WTC11 (cell line): ENCODE measurements around the gene DHCR7. TPM values are rescaled to one million over a fixed set of nuclear protein-coding genes. Genes with fewer than 3 reads are reported as not detected.

Experiments
- ATAC-seq: fragments of 200-7000 bp; cut with Tn5 transposase; 2 replicates; pipeline ENCODE4 v1.10.0; 2021; ENCODE audit warnings: mild to moderate bottlenecking, moderate library complexity
- CTCF ChIA-PET: fragments of 300-600 bp; sonication (Branson Sonifier 250); formaldehyde crosslinking; loops from one replicate; lab custom pipeline; 2021; ENCODE audit warnings: antibody characterized with exemption; lab: Charles Lee
- POLR2A ChIA-PET: fragments of 350-600 bp; sonication (Branson Sonifier 250); formaldehyde crosslinking; loops from one replicate; lab custom pipeline; 2021; ENCODE audit warnings: antibody characterized with exemption; lab: Charles Lee
- DNase-seq: peaks from one replicate; pipeline ENCODE4 v3.0.0; 2021; ENCODE audit warnings: low spot score
- H3K27ac Mint-ChIP-seq: 2 replicates; pipeline ENCODE4 v1.8.0; 2021; ENCODE audit warnings: mixed read lengths
- H3K27me3 Mint-ChIP-seq: 2 replicates; pipeline ENCODE4 v1.8.0; 2021; ENCODE audit warnings: low read depth, mild to moderate bottlenecking, moderate library complexity, mixed read lengths
- H3K36me3 Mint-ChIP-seq: 2 replicates; pipeline ENCODE4 v1.8.0; 2021; ENCODE audit warnings: mixed read lengths
- H3K4me1 Mint-ChIP-seq: 2 replicates; pipeline ENCODE4 v1.8.0; 2022; ENCODE audit warnings: mixed read lengths
- H3K4me3 Mint-ChIP-seq: 2 replicates; pipeline ENCODE4 v1.8.0; 2021; ENCODE audit warnings: mild to moderate bottlenecking, moderate library complexity, mixed read lengths
- H3K9me3 Mint-ChIP-seq: 2 replicates; pipeline ENCODE4 v1.8.0; 2021; ENCODE audit warnings: mixed read lengths
- ARID4B ChIP-seq: sonication (generic); formaldehyde crosslinking; IDR thresholded peaks from 2 replicates; pipeline ENCODE4 v1.8.0; 2023; ENCODE audit warnings: missing genetic modification reagents, mild to moderate bottlenecking, borderline replicate concordance
- ATF3 ChIP-seq: sonication (generic); formaldehyde crosslinking; conservative IDR thresholded peaks from 2 replicates; pipeline ENCODE4 v1.8.1; 2022; ENCODE audit warnings: mild to moderate bottlenecking, missing genetic modification reagents
- E2F5 ChIP-seq: sonication (generic); formaldehyde crosslinking; IDR thresholded peaks from 2 replicates; pipeline ENCODE4 v1.8.1; 2022; ENCODE audit warnings: mild to moderate bottlenecking, moderate library complexity, missing genetic modification reagents
- ELF4 ChIP-seq: sonication (generic); formaldehyde crosslinking; IDR thresholded peaks from 2 replicates; pipeline ENCODE4 v1.8.1; 2022; ENCODE audit warnings: low read depth, mild to moderate bottlenecking, moderate library complexity, missing genetic modification reagents
- EMX1 ChIP-seq: fragments of 250-450 bp; sonication (Bioruptor Pico); IDR thresholded peaks from 2 replicates; pipeline ENCODE4 v1.8.0; 2021; ENCODE audit warnings: mild to moderate bottlenecking
- ERG ChIP-seq: fragments of 250-450 bp; sonication (Bioruptor Pico); IDR thresholded peaks from 2 replicates; pipeline ENCODE4 v1.8.0; 2021; ENCODE audit warnings: mild to moderate bottlenecking
- FOXK1 ChIP-seq: sonication (generic); formaldehyde crosslinking; IDR thresholded peaks from 2 replicates; pipeline ENCODE4 v1.8.0; 2022; ENCODE audit warnings: mild to moderate bottlenecking, moderate library complexity, missing genetic modification reagents
- GRHL2 ChIP-seq: fragments of 250-450 bp; sonication (Bioruptor Pico); IDR thresholded peaks from 2 replicates; pipeline ENCODE4 v1.8.0; 2022; ENCODE audit warnings: mild to moderate bottlenecking, moderate library complexity; ENCODE audit not compliant: insufficient replicate concordance, severe bottlenecking
- IRF1 ChIP-seq: sonication (generic); formaldehyde crosslinking; IDR thresholded peaks from 2 replicates; pipeline ENCODE4 v1.8.0; 2023; ENCODE audit warnings: missing genetic modification reagents
- IRF2 ChIP-seq: sonication (generic); formaldehyde crosslinking; IDR thresholded peaks from 2 replicates; pipeline ENCODE4 v1.8.0; 2022; ENCODE audit warnings: low read depth, missing genetic modification reagents, borderline replicate concordance
- JAZF1 ChIP-seq: fragments of 250-450 bp; sonication (Bioruptor Pico); IDR thresholded peaks from 2 replicates; pipeline ENCODE4 v1.9.0; 2021; ENCODE audit warnings: moderate library complexity, mild to moderate bottlenecking, inconsistent platforms
- NFATC4 ChIP-seq: fragments of 250-450 bp; sonication (Bioruptor Pico); IDR thresholded peaks from 2 replicates; pipeline ENCODE4 v1.9.0; 2021; ENCODE audit warnings: mild to moderate bottlenecking
- NFE2L1 ChIP-seq: sonication (generic); formaldehyde crosslinking; IDR thresholded peaks from 2 replicates; pipeline ENCODE4 v1.8.1; 2023; ENCODE audit warnings: missing genetic modification reagents
- NR2C2 ChIP-seq: sonication (generic); formaldehyde crosslinking; IDR thresholded peaks from 2 replicates; pipeline ENCODE4 v1.8.0; 2022; ENCODE audit warnings: mild to moderate bottlenecking, missing genetic modification reagents
- PRDM15 ChIP-seq: sonication (generic); formaldehyde crosslinking; IDR thresholded peaks from 2 replicates; pipeline ENCODE4 v1.8.0; 2022; ENCODE audit warnings: missing genetic modification reagents
- PRRX2 ChIP-seq: fragments of 250-450 bp; sonication (Bioruptor Pico); IDR thresholded peaks from 2 replicates; pipeline ENCODE4 v1.8.0; 2021; ENCODE audit warnings: mild to moderate bottlenecking
- RELA ChIP-seq: sonication (generic); formaldehyde crosslinking; IDR thresholded peaks from 2 replicates; pipeline ENCODE4 v1.8.1; 2022; ENCODE audit warnings: missing genetic modification reagents, mild to moderate bottlenecking, borderline replicate concordance
- TEAD4 ChIP-seq: sonication (generic); formaldehyde crosslinking; IDR thresholded peaks from 2 replicates; pipeline ENCODE4 v1.8.0; 2022; ENCODE audit warnings: mild to moderate bottlenecking, missing genetic modification reagents
- ZNF121 ChIP-seq: sonication (generic); formaldehyde crosslinking; IDR thresholded peaks from 2 replicates; pipeline ENCODE4 v1.8.0; 2023; ENCODE audit warnings: missing genetic modification reagents
- ZNF416 ChIP-seq: fragments of 250-450 bp; sonication (Bioruptor Pico); IDR thresholded peaks from 2 replicates; pipeline ENCODE4 v1.9.0; 2021; ENCODE audit warnings: mild to moderate bottlenecking, inconsistent platforms
- ZSCAN18 ChIP-seq: fragments of 250-450 bp; sonication (Bioruptor Pico); IDR thresholded peaks from 2 replicates; pipeline ENCODE4 v2.1.2; 2022; ENCODE audit warnings: mild to moderate bottlenecking, moderate library complexity
- total RNA-seq: library from RNA; stranded (reverse); gene quantifications from 3 replicates; pipeline ENCODE4 v1.2.3, GENCODE V29; 2021

The DHCR7 gene
- total RNA-seq, 1 experiment from 2014 or later = 104 TPM

- TF ChIP-seq PRDM15 (CRISPR knock-in tag) (no peak), E2F5 (CRISPR knock-in tag) (no peak), ZSCAN18 (CRISPR knock-in tag) (no peak), NFE2L1 (CRISPR knock-in tag) (no peak), RELA (no peak), ATF3 (CRISPR knock-in tag) (no peak), NFATC4 (CRISPR knock-in tag) (no peak), JAZF1 (CRISPR knock-in tag) (no peak)
Observed at GRCh38 chr11:71431271-71431670, 16.9 kb downstream of the DHCR7 start (continued).

- peaks cover 12% of the 10 kb centered on the region for H3K9me3 Mint-ChIP-seq
- H3K4me1 Mint-ChIP-seq = 0 out of 2 replicates have a peak, but pooled peaks cover 3% of the 10 kb centered on the region
- CTCF ChIA-PET = interaction anchor here (0.8 kb wide), 2 partner anchors 10 to 133 kb away, joined by 3 to 5 read pairs; no protein-coding TSS in a partner anchor
- no peaks in the 10 kb centered on the region; the same call in 1 of the 2 replicates for H3K27me3 Mint-ChIP-seq
- POLR2A ChIA-PET = no interaction called here
- ATAC-seq = no peak
- no peak overlapping the region for H3K27ac Mint-ChIP-seq
- H3K36me3 Mint-ChIP-seq = peaks cover 6% of the 10 kb centered on the region
- DNase-seq = no peak
- no peak overlapping the region for H3K4me3 Mint-ChIP-seq
- TF ChIP-seq NR2C2 (CRISPR knock-in tag) (no peak), ELF4 (CRISPR knock-in tag) (no peak), EMX1 (CRISPR knock-in tag) (no peak), FOXK1 (CRISPR knock-in tag) (no peak), IRF2 (no peak), TEAD4 (CRISPR knock-in tag) (no peak), E2F5 (CRISPR knock-in tag) (no peak), IRF1 (CRISPR knock-in tag) (no peak), ZNF416 (no peak), ERG (no peak), PRRX2 (CRISPR knock-in tag) (no peak), ZNF121 (CRISPR knock-in tag) (no peak), RELA (no peak), ARID4B (CRISPR knock-in tag) (no peak), GRHL2 (CRISPR knock-in tag) (no peak)
Observed at GRCh38 chr11:71430166-71430565, 18.0 kb downstream of the DHCR7 start.
